ELR (cell line): ENCODE data around the gene RANBP6.

Experiments used
- DNase-seq: peaks from one replicate; pipeline ENCODE4 v3.0.0-alpha.2; 2015; ENCODE audit warnings: low read depth

Gene RANBP6

GRCh38 chr9:6007058-6007769 is 8.2 kb downstream of the RANBP6 start:
- peak; percentile 53 for DNase-seq

GRCh38 chr9:6006749-6007057 is 8.7 kb downstream of the RANBP6 start:
- peak; percentile 93 for DNase-seq

- no peak for DNase-seq
Measured at GRCh38 chr9:6000955-6001354, 14.5 kb downstream of the RANBP6 start.

GRCh38 chr9:5999443-6000101 is 15.9 kb downstream of the RANBP6 start:
- no peak for DNase-seq

GRCh38 chr9:5994493-5994892 is 20.9 kb downstream of the RANBP6 start:
- no peak for DNase-seq

GRCh38 chr9:5988265-5988664 is 27.2 kb downstream of the RANBP6 start:
- no peak for DNase-seq

GRCh38 chr9:5983042-5983441 is 32.4 kb downstream of the RANBP6 start:
- DNase-seq = no peak

GRCh38 chr9:5982317-5982716 is 33.1 kb downstream of the RANBP6 start:
- no peak for DNase-seq

GRCh38 chr9:5978523-5978922 is 36.9 kb downstream of the RANBP6 start:
- no peak for DNase-seq

GRCh38 chr9:5976674-5977397 is 38.6 kb downstream of the RANBP6 start:
- DNase-seq = peak; percentile 4

- peak; percentile 63 for DNase-seq
Measured at GRCh38 chr9:5971740-5972139, 43.7 kb downstream of the RANBP6 start.
